ENCODE data around the gene DDIAS.
"Not testable (repeated sequence)": the region's sequence is repeated elsewhere in the genome, so short reads cannot be mapped to it uniquely, and the experiment has no call there.

DNA sequence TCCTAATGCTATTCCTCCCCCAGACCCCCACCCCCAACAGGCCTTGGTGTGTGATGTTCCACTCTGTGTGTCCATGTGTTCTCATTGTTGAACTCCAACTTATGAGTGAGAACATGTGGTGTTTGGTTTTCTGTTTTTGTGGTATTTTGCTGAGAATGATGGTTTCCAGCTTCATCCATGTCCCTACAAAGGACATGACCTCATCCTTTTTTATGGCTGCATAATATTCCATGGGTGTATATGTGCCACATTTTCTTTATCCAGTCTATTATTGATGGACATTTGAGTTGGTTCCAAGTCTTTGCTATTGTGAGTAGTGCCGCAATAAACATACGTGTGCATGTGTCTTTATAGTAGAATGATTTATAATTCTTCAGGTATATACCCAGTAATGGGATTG is 49.0 kb downstream of the DDIAS start:
- TF ChIP-seq, protein P1, sequence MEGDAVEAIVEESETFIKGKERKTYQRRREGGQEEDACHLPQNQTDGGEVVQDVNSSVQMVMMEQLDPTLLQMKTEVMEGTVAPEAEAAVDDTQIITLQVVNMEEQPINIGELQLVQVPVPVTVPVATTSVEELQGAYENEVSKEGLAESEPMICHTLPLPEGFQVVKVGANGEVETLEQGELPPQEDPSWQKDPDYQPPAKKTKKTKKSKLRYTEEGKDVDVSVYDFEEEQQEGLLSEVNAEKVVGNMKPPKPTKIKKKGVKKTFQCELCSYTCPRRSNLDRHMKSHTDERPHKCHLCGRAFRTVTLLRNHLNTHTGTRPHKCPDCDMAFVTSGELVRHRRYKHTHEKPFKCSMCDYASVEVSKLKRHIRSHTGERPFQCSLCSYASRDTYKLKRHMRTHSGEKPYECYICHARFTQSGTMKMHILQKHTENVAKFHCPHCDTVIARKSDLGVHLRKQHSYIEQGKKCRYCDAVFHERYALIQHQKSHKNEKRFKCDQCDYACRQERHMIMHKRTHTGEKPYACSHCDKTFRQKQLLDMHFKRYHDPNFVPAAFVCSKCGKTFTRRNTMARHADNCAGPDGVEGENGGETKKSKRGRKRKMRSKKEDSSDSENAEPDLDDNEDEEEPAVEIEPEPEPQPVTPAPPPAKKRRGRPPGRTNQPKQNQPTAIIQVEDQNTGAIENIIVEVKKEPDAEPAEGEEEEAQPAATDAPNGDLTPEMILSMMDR (IDR thresholded peaks at IDR 0.05 in 8 of 11, conservative IDR thresholded peaks at IDR 0.05 in 3 of 11), result not testable (repeated sequence)
- not testable (repeated sequence) for TF ChIP-seq POLR2A, POLR2AphosphoS5 (IDR thresholded peaks at IDR 0.05)
